ENCODE results near the gene SBF2. TPM values are rescaled to one million over a fixed set of nuclear protein-coding genes. Genes with fewer than 3 reads are reported as not detected.

Gene SBF2
- polyA plus RNA-seq, 1 donor: 45.4 TPM

DNA sequence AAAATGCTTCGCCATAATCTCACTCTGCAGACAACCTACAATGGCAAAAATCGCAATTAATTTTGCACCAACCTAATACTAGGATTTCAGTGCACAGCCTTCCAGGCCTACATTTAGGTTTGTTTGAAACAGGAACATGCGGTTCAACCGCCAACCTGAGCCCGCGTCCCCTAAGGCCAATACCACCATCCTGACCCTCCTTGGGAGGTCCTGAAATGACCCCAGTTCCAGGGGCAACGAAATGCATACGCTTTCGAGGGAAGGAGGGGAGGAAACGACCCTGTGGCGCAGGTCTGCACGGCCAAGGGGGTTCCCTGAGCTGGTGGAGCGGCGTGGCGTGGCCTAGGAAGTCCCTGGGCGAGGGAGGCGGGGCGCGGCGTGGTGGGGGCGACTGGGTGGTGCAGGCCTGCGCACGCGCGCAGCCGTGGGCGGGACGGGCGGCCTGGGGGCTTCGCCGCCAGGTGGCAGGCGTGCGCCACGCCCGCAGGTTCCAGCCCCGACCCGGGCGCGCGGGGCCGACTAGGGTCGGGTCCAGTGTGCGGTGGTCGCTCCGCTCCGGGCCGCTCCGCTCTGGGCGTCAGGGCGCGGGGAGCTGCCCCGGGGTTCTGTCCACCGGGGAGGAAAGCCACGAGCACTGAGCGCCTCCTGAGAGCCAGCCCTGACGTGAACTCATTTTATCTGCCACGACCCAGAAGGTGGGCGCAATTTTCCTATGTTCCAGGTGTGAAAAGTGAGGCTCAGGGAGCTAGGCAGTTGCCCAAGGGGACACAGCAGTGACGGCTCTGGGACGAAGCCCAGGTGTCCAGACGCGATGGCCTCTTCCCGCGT lies 536.0 kb downstream of the SBF2 start:
- Histone ChIP-seq H3K4me3 (ENCODE audit: low read length) (peak overlapping the region; percentile 68), H3K27me3 (ENCODE audit: control insufficient read depth, insufficient read depth, low read length) (no peaks in the 10 kb centered on the region), H3K9me3 (ENCODE audit: control insufficient read depth, low read depth, low read length) (no peaks in the 10 kb centered on the region), H3K36me3 (ENCODE audit: control insufficient read depth, insufficient read depth, low read length) (no peaks in the 10 kb centered on the region), H3K4me1 (ENCODE audit: control insufficient read depth, insufficient read depth, low read length) (peaks cover 25% of the 10 kb centered on the region), H3K27ac (ENCODE audit: low read length) (peak overlapping the region; percentile 84)
- no CpG with 5 or more reads among the region's 64 CpGs for WGBS (ENCODE audit: insufficient coverage, low lambda C conversion rate)
- peak; percentile 81 to 82 for DNase-seq

- no peak overlapping the region for H3K4me3 ChIP-seq (ENCODE audit: low read length)
- no peak overlapping the region for H3K27ac ChIP-seq (ENCODE audit: low read length)
- WGBS (ENCODE audit: insufficient coverage, low lambda C conversion rate): no CpG with 5 or more reads among the region's 6 CpGs
- H3K9me3 ChIP-seq (ENCODE audit: control insufficient read depth, low read depth, low read length): no peaks in the 10 kb centered on the region
- H3K36me3 ChIP-seq (ENCODE audit: control insufficient read depth, insufficient read depth, low read length): no peaks in the 10 kb centered on the region
- peaks cover 29% of the 10 kb centered on the region for H3K4me1 ChIP-seq (ENCODE audit: control insufficient read depth, insufficient read depth, low read length)
- no peak for DNase-seq
- H3K27me3 ChIP-seq (ENCODE audit: control insufficient read depth, insufficient read depth, low read length): no peaks in the 10 kb centered on the region
These were observed 537.1 kb downstream of the SBF2 start for GRCh38 chr11:9756878-9757277.

DNA sequence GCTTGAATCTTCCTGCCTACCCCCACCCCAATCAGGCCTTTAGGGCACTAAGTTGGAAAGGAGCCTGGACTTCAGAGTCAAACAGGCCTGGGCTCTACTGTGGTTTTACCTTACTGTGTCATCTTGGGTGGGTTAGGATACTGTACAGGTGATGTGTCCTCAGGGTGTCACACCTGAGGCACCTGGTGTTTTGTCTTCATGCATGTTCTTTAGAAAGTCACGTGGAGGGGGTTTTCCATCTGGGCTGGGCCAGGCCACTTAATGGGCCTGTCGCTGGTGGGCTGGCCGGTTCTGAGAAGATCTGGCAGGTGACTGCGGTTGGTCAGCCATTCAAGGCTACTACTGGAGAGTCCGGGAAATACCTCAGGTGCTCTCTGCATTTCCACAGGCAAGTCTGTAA lies 537.6 kb downstream of the SBF2 start:
- H3K27ac ChIP-seq (ENCODE audit: low read length): no peak overlapping the region
- no peak for DNase-seq
- no peaks in the 10 kb centered on the region for H3K36me3 ChIP-seq (ENCODE audit: control insufficient read depth, insufficient read depth, low read length)
- H3K4me3 ChIP-seq (ENCODE audit: low read length): no peak overlapping the region
- H3K4me1 ChIP-seq (ENCODE audit: control insufficient read depth, insufficient read depth, low read length): peaks cover 29% of the 10 kb centered on the region
- no CpG with 5 or more reads among the region's 5 CpGs for WGBS (ENCODE audit: insufficient coverage, low lambda C conversion rate)
- no peaks in the 10 kb centered on the region for H3K9me3 ChIP-seq (ENCODE audit: control insufficient read depth, low read depth, low read length)
- H3K27me3 ChIP-seq (ENCODE audit: control insufficient read depth, insufficient read depth, low read length): no peaks in the 10 kb centered on the region

DNA sequence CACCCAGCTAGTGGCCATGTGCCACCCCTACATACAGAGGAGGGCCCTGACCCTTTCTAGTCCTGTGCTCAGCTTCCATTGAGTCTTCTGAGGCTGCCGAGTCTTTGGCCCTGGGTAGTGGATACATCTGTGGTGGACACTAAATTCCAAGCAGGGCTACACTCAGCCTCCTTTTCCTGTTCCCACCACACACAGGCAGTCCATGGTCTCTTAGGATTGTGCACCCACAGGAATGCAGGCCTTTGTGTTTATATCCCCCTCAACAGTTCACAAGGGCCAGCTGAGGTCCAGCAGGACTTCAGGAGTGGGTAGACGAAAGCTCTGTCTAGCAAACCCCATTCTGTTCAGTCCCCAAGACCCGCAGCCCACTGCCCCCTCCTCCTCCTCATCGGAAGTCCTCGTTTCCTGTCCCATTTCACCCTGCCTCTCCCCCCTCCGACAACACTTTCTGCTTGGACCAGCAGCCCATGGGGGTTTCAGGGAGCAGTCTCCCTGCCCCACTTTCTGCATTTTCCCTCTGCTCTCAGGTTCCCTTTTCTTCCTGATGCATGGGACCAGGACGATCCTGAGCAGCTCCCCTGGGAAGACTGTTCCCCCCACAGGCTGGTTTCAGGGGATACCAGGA lies 538.3 kb downstream of the SBF2 start:
- Histone ChIP-seq H3K4me1 (ENCODE audit: control insufficient read depth, insufficient read depth, low read length) (peaks cover 29% of the 10 kb centered on the region), H3K27ac (ENCODE audit: low read length) (no peak overlapping the region), H3K36me3 (ENCODE audit: control insufficient read depth, insufficient read depth, low read length) (no peaks in the 10 kb centered on the region), H3K27me3 (ENCODE audit: control insufficient read depth, insufficient read depth, low read length) (no peaks in the 10 kb centered on the region), H3K9me3 (ENCODE audit: control insufficient read depth, low read depth, low read length) (no peaks in the 10 kb centered on the region), H3K4me3 (ENCODE audit: low read length) (no peak overlapping the region)
- no peak for DNase-seq
- no CpG with 5 or more reads among the region's 7 CpGs for WGBS (ENCODE audit: insufficient coverage, low lambda C conversion rate)

GRCh38 chr11:9754010-9754471 lies 540.0 kb downstream of the SBF2 start:
- Histone ChIP-seq H3K36me3 (ENCODE audit: control insufficient read depth, insufficient read depth, low read length) (peaks cover 4% of the 10 kb centered on the region), H3K4me1 (ENCODE audit: control insufficient read depth, insufficient read depth, low read length) (peaks cover 15% of the 10 kb centered on the region), H3K4me3 (ENCODE audit: low read length) (no peak overlapping the region), H3K27me3 (ENCODE audit: control insufficient read depth, insufficient read depth, low read length) (no peaks in the 10 kb centered on the region), H3K27ac (ENCODE audit: low read length) (peak overlapping the region; percentile 50), H3K9me3 (ENCODE audit: control insufficient read depth, low read depth, low read length) (no peaks in the 10 kb centered on the region)
- WGBS (ENCODE audit: insufficient coverage, low lambda C conversion rate): no CpG with 5 or more reads among the region's 3 CpGs
- peak; percentile 55 to 73 for DNase-seq

DNA sequence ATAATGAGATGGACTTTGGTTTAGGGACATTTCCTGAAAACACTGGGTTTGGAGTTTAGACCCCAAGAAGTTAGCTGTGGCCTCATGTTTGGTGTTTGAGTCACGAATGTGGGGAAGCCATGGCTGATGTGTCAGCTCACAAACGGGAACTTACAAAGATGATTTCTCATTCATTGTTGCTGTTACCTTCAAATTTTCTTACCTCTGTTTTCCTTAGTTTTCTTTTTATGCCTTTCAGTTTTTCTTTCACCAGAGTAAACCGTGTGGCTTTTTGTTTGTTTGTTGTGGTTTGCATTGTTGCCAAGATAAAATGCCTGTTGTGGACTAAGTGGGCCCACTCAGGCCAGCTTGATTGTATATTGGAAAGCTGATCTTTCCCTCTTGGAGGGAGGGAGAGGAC lies 541.0 kb downstream of the SBF2 start:
- Histone ChIP-seq H3K27me3 (ENCODE audit: control insufficient read depth, insufficient read depth, low read length) (no peaks in the 10 kb centered on the region), H3K36me3 (ENCODE audit: control insufficient read depth, insufficient read depth, low read length) (peaks cover 7% of the 10 kb centered on the region), H3K27ac (ENCODE audit: low read length) (peak overlapping the region; percentile 69), H3K4me3 (ENCODE audit: low read length) (no peak overlapping the region), H3K4me1 (ENCODE audit: control insufficient read depth, insufficient read depth, low read length) (peaks cover 12% of the 10 kb centered on the region), H3K9me3 (ENCODE audit: control insufficient read depth, low read depth, low read length) (no peaks in the 10 kb centered on the region)
- peak in 1 of 2 donors; percentile 63 for DNase-seq
- WGBS (ENCODE audit: insufficient coverage, low lambda C conversion rate): 40% methylated on average over 1 of the region's 3 CpGs

DNA sequence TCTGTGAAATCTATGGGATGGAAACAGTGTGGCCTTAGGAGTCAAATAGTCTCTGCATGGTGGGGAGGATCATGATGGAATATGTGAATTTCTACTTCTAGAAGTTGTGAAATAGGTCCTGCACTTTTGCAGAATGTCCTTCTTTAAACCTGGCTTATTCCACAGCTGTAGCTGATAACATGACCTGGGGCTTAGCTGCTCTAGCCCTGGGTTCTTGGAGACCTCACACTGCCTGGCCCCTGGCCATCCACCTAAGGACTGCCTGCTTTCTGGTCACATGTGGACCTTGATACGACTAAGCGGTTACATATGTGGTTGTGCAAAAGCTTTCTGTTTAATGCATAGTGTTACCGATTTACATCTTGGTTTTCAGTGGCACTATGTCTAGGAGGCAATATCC lies 541.9 kb downstream of the SBF2 start:
- peak overlapping the region; percentile 69 for H3K27ac ChIP-seq (ENCODE audit: low read length)

DNA sequence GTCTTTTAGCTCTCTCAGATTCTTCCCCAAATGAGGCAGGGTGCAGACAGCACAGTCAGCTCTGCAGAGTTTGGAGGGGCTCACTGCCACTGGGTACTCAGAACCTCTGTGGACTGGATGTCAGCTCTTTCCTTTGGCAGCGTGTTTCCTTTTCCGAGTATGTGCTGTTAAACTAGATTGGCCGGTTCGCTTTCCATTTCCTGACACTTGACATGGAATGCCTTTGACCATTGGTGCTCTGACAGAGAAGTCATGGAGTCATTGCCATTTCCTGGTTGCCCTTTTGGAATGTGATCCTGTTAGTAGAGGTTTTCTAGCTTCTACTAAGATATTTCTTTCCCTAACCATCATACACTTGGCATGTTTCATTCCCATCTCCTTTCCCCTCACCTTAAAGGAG lies 543.5 kb downstream of the SBF2 start:
- H3K36me3 ChIP-seq (ENCODE audit: control insufficient read depth, insufficient read depth, low read length): peaks cover 11% of the 10 kb centered on the region
- no peak overlapping the region for H3K27ac ChIP-seq (ENCODE audit: low read length)

More for the DNA sequence above, 541.9 kb downstream of the SBF2 start:
- no peaks in the 10 kb centered on the region for H3K9me3 ChIP-seq (ENCODE audit: control insufficient read depth, low read depth, low read length)
- peaks cover 12% of the 10 kb centered on the region for H3K4me1 ChIP-seq (ENCODE audit: control insufficient read depth, insufficient read depth, low read length)
- no peaks in the 10 kb centered on the region for H3K27me3 ChIP-seq (ENCODE audit: control insufficient read depth, insufficient read depth, low read length)
- H3K4me3 ChIP-seq (ENCODE audit: low read length): no peak overlapping the region
- no CpG with 5 or more reads among the region's 3 CpGs for WGBS (ENCODE audit: insufficient coverage, low lambda C conversion rate)
- peaks cover 7% of the 10 kb centered on the region for H3K36me3 ChIP-seq (ENCODE audit: control insufficient read depth, insufficient read depth, low read length)
- peak; percentile 52 to 74 for DNase-seq

GRCh38 chr11:9748361-9748970 lies 545.6 kb downstream of the SBF2 start:
- Histone ChIP-seq H3K36me3 (ENCODE audit: control insufficient read depth, insufficient read depth, low read length) (peaks cover 15% of the 10 kb centered on the region), H3K4me1 (ENCODE audit: control insufficient read depth, insufficient read depth, low read length) (peaks cover 7% of the 10 kb centered on the region), H3K27ac (ENCODE audit: low read length) (peak overlapping the region; percentile 5), H3K27me3 (ENCODE audit: control insufficient read depth, insufficient read depth, low read length) (no peaks in the 10 kb centered on the region), H3K9me3 (ENCODE audit: control insufficient read depth, low read depth, low read length) (no peaks in the 10 kb centered on the region), H3K4me3 (ENCODE audit: low read length) (no peak overlapping the region)
- no CpG with 5 or more reads among the region's 7 CpGs for WGBS (ENCODE audit: insufficient coverage, low lambda C conversion rate)
- DNase-seq: peak; percentile 56 to 72

More for the DNA sequence above, 543.5 kb downstream of the SBF2 start:
- Histone ChIP-seq H3K27me3 (ENCODE audit: control insufficient read depth, insufficient read depth, low read length) (no peaks in the 10 kb centered on the region), H3K9me3 (ENCODE audit: control insufficient read depth, low read depth, low read length) (no peaks in the 10 kb centered on the region), H3K4me3 (ENCODE audit: low read length) (no peak overlapping the region), H3K4me1 (ENCODE audit: control insufficient read depth, insufficient read depth, low read length) (peaks cover 12% of the 10 kb centered on the region)
- WGBS (ENCODE audit: insufficient coverage, low lambda C conversion rate): no CpG with 5 or more reads among the region's 4 CpGs
- no peak for DNase-seq

GRCh38 chr11:9747828-9748227 lies 546.2 kb downstream of the SBF2 start:
- Histone ChIP-seq H3K4me3 (ENCODE audit: low read length) (no peak overlapping the region), H3K27me3 (ENCODE audit: control insufficient read depth, insufficient read depth, low read length) (no peaks in the 10 kb centered on the region), H3K36me3 (ENCODE audit: control insufficient read depth, insufficient read depth, low read length) (peaks cover 15% of the 10 kb centered on the region), H3K4me1 (ENCODE audit: control insufficient read depth, insufficient read depth, low read length) (peaks cover 3% of the 10 kb centered on the region), H3K9me3 (ENCODE audit: control insufficient read depth, low read depth, low read length) (no peaks in the 10 kb centered on the region), H3K27ac (ENCODE audit: low read length) (no peak overlapping the region)
- 83% methylated on average over 1 of the region's 5 CpGs for WGBS (ENCODE audit: insufficient coverage, low lambda C conversion rate)
- DNase-seq: no peak
